Fibroblast of skin of left biceps (primary cell): ENCODE measurements around the gene HMX2.

Experiments used
- DNase-seq, 2 experiments: peaks; one replicate each; pipeline ENCODE4 v3.0.0-alpha.2; 2013; ENCODE audit warnings: low read depth in 2 of 2

The HMX2 gene

DNA sequence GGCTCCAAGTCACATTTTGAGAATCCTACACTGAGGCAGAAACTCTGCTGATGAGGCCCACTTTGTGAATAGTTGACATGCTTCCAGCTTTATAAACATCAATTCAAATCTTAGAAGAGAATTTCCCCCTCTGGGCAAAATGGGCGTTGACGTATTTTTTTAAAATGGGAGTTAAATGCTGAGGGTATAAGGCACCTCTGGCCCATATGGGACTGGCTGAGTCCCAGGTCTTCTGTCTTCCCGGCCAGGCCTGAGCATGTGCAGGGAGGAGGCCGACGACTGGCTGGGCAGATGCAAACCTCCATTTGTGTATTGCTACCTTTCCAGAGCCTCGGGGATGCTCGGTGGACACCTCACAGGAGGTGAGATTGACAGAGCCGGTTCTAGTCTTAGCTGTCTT lies 44.0 kb downstream of the HMX2 start:
- no peak for DNase-seq

DNA sequence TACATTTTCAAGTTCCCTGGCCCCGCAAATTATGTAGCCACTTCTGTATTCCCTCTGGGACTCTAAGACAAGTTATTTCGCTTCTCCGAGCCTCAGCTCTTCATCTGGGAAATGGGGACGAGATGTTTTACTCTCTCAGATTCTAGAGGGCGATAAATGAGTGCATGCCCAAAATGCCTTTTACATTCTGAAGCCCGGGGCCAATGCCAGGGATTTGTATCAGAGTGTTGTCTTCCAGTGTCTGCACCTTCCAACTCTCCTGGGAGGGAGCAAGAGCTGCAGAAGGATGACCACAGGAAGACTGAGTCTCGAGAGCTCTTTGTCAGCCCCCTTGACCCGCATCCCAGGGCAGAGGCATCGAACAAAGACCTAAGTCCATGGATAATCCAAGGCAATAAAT lies 46.1 kb downstream of the HMX2 start:
- DNase-seq = no peak
